A673 (cell line): ENCODE results near the gene LRCH1. TPM values are rescaled to one million over a fixed set of nuclear protein-coding genes. Genes with fewer than 3 reads are reported as not detected.

Experiments used
- BruUV-seq: library from RNA; stranded (reverse); fragments of 400-500 nt; replicated peaks from 2 replicates; lab custom pipeline; 2021; lab: Mats Ljungman, UMichigan
- CTCF ChIA-PET: fragments of 300-600 bp; sonication (Branson Sonifier 250); formaldehyde crosslinking; loops from one replicate; lab custom pipeline; 2022; ENCODE audit warnings: antibody characterized with exemption; lab: Charles Lee
- POLR2A ChIA-PET: fragments of 300-600 bp; sonication (Branson Sonifier 250); formaldehyde crosslinking; loops from one replicate; lab custom pipeline; 2022; ENCODE audit warnings: antibody characterized with exemption; ENCODE audit not compliant: low non-redundant PET; lab: Charles Lee
- DNase-seq: peaks from one replicate; pipeline ENCODE4 v3.0.0-alpha.2; 2015; ENCODE audit warnings: low spot score
- H3K27ac ChIP-seq: fragments of 200-600 bp; sonication (generic); 2 replicates; pipeline ENCODE4 v1.5.1; 2016; ENCODE audit warnings: mixed run types, low read depth, mild to moderate bottlenecking, mixed read lengths, antibody characterized with exemption, low read length; ENCODE audit not compliant: poor library complexity, severe bottlenecking
- H3K27me3 ChIP-seq: fragments of 200-600 bp; sonication (generic); replicated peaks from 2 replicates; pipeline ENCODE4 v1.6.1; 2017; ENCODE audit warnings: mixed run types, low read depth, mild to moderate bottlenecking, mixed read lengths, antibody characterized with exemption, low read length; ENCODE audit not compliant: insufficient read depth, poor library complexity
- H3K36me3 ChIP-seq: fragments of 200-600 bp; sonication (generic); 2 replicates; pipeline ENCODE4 v1.6.1; 2016; ENCODE audit warnings: mixed run types, mild to moderate bottlenecking, mixed read lengths, antibody characterized with exemption, low read length; ENCODE audit not compliant: insufficient read depth, poor library complexity, severe bottlenecking
- H3K4me1 ChIP-seq: fragments of 200-600 bp; sonication (generic); 2 replicates; pipeline ENCODE4 v1.6.1; 2017; ENCODE audit warnings: mixed run types, mild to moderate bottlenecking, mixed read lengths, antibody characterized with exemption, low read length; ENCODE audit not compliant: insufficient read depth, poor library complexity, severe bottlenecking
- H3K4me3 ChIP-seq: fragments of 200-600 bp; sonication (generic); 2 replicates; pipeline ENCODE4 v1.5.1; 2016; ENCODE audit warnings: low read depth, mixed run types, mild to moderate bottlenecking, mixed read lengths, low read length; ENCODE audit not compliant: poor library complexity, severe bottlenecking
- H3K9me3 ChIP-seq: fragments of 200-600 bp; sonication (generic); 2 replicates; pipeline ENCODE4 v1.6.1; 2016; ENCODE audit warnings: mixed run types, low read depth, mild to moderate bottlenecking, mixed read lengths, antibody characterized with exemption, low read length; ENCODE audit not compliant: poor library complexity, severe bottlenecking
- EZH2 ChIP-seq: fragments of 200-600 bp; sonication (generic); IDR thresholded peaks from 2 replicates; pipeline ENCODE4 v1.6.1; 2017; ENCODE audit warnings: borderline replicate concordance, low read depth, mild to moderate bottlenecking, mixed read lengths, antibody characterized with exemption, low read length; ENCODE audit not compliant: poor library complexity, severe bottlenecking
- intact Hi-C: fragments of 100-400 bp; cut with micrococcal nuclease; formaldehyde crosslinking; loops from one replicate; pipeline ENCODE4 v1.10.0; 2022; ENCODE audit not compliant: unreplicated experiment
- total RNA-seq: library from RNA; stranded (reverse); gene quantifications from 2 replicates; pipeline ENCODE4 v1.2.3, GENCODE V29; 2021
- TF ChIP-seq, protein P1 (sequence below): fragments of 300-800, 200-600 bp; sonication (generic); conservative IDR thresholded peaks from 2 replicates; pipeline ENCODE4 v1.5.1; 2017; ENCODE audit warnings: low read depth, mild to moderate bottlenecking, antibody characterized with exemption, low read length, moderate library complexity, mixed read lengths

LRCH1 gene
- total RNA-seq, 1 experiment from 2014 or later = 25.3 TPM

DNA sequence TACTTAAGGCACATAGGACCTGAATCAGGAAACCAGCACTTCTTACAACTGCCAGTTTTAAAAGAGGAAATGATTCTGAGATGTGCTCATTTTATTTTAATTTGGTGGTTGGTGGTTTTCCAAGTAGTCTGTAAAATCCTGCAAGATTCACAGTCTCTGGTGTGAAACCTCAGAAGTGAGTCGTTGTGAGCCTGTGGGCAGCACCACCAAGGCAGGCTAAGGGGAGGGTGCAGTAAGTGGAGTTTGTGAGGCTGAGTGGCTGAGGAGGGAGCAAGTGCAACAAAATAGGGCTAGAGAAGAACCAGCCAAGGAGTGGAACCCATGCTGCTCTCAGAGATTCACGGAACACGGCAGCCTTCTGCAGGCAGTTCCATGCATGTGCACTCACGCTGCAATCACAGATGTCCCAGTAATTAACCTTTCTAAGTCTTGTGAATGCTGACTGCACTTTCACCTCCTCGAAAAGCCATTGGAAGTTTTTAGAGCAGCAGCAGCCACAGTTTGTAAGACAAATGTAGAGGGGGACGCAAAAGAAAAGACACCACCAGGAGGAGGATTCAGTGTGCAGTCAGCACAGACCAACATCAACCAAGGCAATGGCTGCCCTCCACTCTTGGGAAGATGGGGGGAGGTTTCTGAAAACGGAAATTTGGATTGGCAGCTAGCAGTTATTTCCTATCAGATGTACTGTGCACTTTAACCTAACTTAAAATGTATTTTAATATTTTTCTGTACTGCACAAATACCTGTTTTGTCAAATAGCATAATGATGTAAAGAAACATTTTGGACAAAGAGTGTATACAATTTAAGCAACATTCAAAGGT lies 199.1 kb downstream of the LRCH1 start:
- H3K4me1 ChIP-seq = no peaks in the 10 kb centered on the region
- BruUV-seq = no TSS peak
- H3K4me3 ChIP-seq = no peak overlapping the region
- peak; percentile 9 for DNase-seq
- ChIA-PET CTCF (no interaction called here), POLR2A (no interaction called here)
- H3K27ac ChIP-seq = no peak overlapping the region
- no peaks in the 10 kb centered on the region for H3K9me3 ChIP-seq
- TF ChIP-seq, protein P1, sequence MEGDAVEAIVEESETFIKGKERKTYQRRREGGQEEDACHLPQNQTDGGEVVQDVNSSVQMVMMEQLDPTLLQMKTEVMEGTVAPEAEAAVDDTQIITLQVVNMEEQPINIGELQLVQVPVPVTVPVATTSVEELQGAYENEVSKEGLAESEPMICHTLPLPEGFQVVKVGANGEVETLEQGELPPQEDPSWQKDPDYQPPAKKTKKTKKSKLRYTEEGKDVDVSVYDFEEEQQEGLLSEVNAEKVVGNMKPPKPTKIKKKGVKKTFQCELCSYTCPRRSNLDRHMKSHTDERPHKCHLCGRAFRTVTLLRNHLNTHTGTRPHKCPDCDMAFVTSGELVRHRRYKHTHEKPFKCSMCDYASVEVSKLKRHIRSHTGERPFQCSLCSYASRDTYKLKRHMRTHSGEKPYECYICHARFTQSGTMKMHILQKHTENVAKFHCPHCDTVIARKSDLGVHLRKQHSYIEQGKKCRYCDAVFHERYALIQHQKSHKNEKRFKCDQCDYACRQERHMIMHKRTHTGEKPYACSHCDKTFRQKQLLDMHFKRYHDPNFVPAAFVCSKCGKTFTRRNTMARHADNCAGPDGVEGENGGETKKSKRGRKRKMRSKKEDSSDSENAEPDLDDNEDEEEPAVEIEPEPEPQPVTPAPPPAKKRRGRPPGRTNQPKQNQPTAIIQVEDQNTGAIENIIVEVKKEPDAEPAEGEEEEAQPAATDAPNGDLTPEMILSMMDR = no peak
- no peak for TF ChIP-seq EZH2
- no peaks in the 10 kb centered on the region for H3K27me3 ChIP-seq
- peaks cover 10% of the 10 kb centered on the region for H3K36me3 ChIP-seq
- intact Hi-C loops = no loop called here

DNA sequence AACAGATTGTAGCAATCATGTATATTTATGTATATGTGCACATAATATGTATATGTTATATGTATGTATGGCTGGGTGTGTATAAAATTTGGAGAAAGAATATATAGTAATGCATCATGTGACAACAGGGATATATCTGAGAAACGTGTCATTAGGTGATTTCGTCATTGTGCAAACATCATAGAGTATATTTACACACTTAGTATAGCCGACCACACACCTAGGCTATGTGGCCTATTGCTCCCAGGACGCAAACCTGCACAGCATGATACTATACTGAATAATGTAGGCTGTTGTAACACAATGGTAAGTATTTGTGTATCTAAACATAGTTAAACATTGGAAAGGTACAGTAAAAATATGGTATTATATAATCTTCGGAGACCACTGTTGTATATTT lies 200.2 kb downstream of the LRCH1 start:
- intact Hi-C loops = no loop called here
- ChIA-PET CTCF (no interaction called here), POLR2A (no interaction called here)
- DNase-seq = no peak
- no peak overlapping the region for H3K4me3 ChIP-seq
- H3K27me3 ChIP-seq = no peaks in the 10 kb centered on the region
- no TSS peak for BruUV-seq
- H3K4me1 ChIP-seq = no peaks in the 10 kb centered on the region
- no peaks in the 10 kb centered on the region for H3K9me3 ChIP-seq
- no peak overlapping the region for H3K27ac ChIP-seq
- TF ChIP-seq EZH2 = no peak
- TF ChIP-seq, protein P1 = no peak
- peaks cover 10% of the 10 kb centered on the region for H3K36me3 ChIP-seq

DNA sequence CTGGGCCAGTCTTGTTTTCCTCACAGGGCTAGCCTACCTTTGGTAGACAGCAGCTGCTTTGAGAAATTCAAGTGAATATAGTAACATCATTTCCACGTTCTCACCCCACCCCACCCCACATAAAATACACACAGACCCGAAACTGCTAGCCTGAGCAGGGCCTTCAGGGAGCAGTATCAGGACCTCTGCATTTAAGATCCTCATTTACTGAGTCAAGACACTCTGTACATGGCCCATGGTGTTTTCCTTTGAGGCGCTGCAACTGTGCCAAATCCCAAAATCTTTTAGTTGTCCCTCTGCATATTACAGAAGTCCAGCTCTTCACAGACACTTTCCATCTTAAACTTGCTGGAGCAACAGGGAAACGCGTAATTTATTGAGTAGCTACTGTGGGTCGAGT lies 200.9 kb downstream of the LRCH1 start:
- Histone ChIP-seq H3K4me3 (no peak overlapping the region), H3K27me3 (no peaks in the 10 kb centered on the region), H3K27ac (no peak overlapping the region), H3K4me1 (no peaks in the 10 kb centered on the region), H3K9me3 (no peaks in the 10 kb centered on the region), H3K36me3 (peaks cover 10% of the 10 kb centered on the region)
- intact Hi-C loops = no loop called here
- no TSS peak for BruUV-seq
- POLR2A ChIA-PET = no interaction called here
- CTCF ChIA-PET = no interaction called here
- no peak for TF ChIP-seq EZH2
- TF ChIP-seq, protein P1 = no peak
- DNase-seq = no peak
